Skeletal muscle satellite cell (primary cell): ENCODE measurements around the gene ZNF691.
"Not testable (repeated sequence)": the region's sequence is repeated elsewhere in the genome, so short reads cannot be mapped to it uniquely, and the experiment has no call there.

Experiments used
- H3K27me3 ChIP-seq: 2 replicates; pipeline ENCODE4 v1.7.0; 2013; ENCODE audit warnings: low read length; ENCODE audit not compliant: control insufficient read depth, insufficient read depth
- H3K36me3 ChIP-seq: 2 replicates; pipeline ENCODE4 v1.7.0; 2013; ENCODE audit warnings: mild to moderate bottlenecking, control low read depth, low read length; ENCODE audit not compliant: insufficient read depth
- H3K4me1 ChIP-seq: 2 replicates; pipeline ENCODE4 v1.7.0; 2013; ENCODE audit warnings: low read length; ENCODE audit not compliant: control insufficient read depth, insufficient read depth
- H3K4me2 ChIP-seq: 2 replicates; pipeline ENCODE4 v1.7.0; 2013; ENCODE audit warnings: mild to moderate bottlenecking, low read length
- H3K4me3 ChIP-seq: 2 replicates; pipeline ENCODE4 v1.7.0; 2013; ENCODE audit warnings: low read length
- H3K9ac ChIP-seq: 2 replicates; pipeline ENCODE4 v1.7.0; 2013; ENCODE audit warnings: mild to moderate bottlenecking, low read depth, low read length, moderate library complexity
- H3K9me3 ChIP-seq: replicated peaks from 2 replicates; pipeline ENCODE4 v1.7.0; 2013; ENCODE audit warnings: mild to moderate bottlenecking, control low read depth, low read length

ZNF691 gene

GRCh38 chr1:42889264-42889663 lies 42.9 kb downstream of the ZNF691 start:
- Histone ChIP-seq H3K9me3 (no peaks in the 10 kb centered on the region), H3K4me2 (no peak overlapping the region), H3K27me3 (peaks cover 26% of the 10 kb centered on the region), H3K4me3 (no peak overlapping the region), H3K36me3 (no peaks in the 10 kb centered on the region), H3K4me1 (no peaks in the 10 kb centered on the region), H3K9ac (no peak overlapping the region)

- no peaks in the 10 kb centered on the region for H3K36me3 ChIP-seq
- H3K4me3 ChIP-seq: no peak overlapping the region
- no peaks in the 10 kb centered on the region for H3K9me3 ChIP-seq
- no peak overlapping the region for H3K4me2 ChIP-seq
- no peak overlapping the region for H3K9ac ChIP-seq
- peaks cover 26% of the 10 kb centered on the region for H3K27me3 ChIP-seq
- H3K4me1 ChIP-seq: no peaks in the 10 kb centered on the region
These were observed 45.2 kb downstream of the ZNF691 start for GRCh38 chr1:42891465-42892138.

GRCh38 chr1:42899960-42900359 lies 53.5 kb downstream of the ZNF691 start:
- H3K4me1 ChIP-seq, H3K27me3 ChIP-seq, H3K4me3 ChIP-seq, H3K9me3 ChIP-seq, H3K36me3 ChIP-seq, H3K9ac ChIP-seq, H3K4me2 ChIP-seq: not testable (repeated sequence)
